ENCODE results near the gene ZNF555.

GRCh38 chr19:2805991-2806649 lies 35.2 kb upstream of the ZNF555 start:
- no peak for TF ChIP-seq GTF3C2 (IDR thresholded peaks at IDR 0.05; ENCODE audit: borderline replicate concordance, extremely low read depth, insufficient read length)
- no peak for TF ChIP-seq CTCF (IDR thresholded peaks at IDR 0.05 in 2 of 3, conservative IDR thresholded peaks at IDR 0.05 in 1 of 3; ENCODE audit: insufficient read depth in 2 of 3, low read depth in 1 of 3, low read length in 3 of 3)

All from K562 (cell line).